ENCODE results near the gene PLXDC1.

DNA sequence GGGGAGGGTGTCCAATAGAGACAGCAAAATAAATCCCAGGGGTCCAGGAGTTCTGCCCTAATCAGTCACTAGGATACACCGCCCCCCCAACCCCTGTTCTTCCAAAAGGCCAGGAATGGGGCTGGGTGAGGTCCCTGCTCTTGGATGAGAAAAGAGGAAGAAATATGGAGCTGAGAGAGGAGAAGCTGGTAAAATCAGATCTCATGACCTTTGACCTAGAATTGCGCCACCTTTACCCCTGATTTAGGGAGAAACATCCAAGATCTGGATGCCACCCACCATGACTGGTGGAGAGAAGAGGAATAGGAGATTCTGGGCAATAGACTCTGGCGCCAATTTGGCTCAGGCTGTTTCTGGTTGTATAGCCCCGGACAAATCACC, 46.7 kb upstream of the PLXDC1 start:
- TF ChIP-seq, protein P1, sequence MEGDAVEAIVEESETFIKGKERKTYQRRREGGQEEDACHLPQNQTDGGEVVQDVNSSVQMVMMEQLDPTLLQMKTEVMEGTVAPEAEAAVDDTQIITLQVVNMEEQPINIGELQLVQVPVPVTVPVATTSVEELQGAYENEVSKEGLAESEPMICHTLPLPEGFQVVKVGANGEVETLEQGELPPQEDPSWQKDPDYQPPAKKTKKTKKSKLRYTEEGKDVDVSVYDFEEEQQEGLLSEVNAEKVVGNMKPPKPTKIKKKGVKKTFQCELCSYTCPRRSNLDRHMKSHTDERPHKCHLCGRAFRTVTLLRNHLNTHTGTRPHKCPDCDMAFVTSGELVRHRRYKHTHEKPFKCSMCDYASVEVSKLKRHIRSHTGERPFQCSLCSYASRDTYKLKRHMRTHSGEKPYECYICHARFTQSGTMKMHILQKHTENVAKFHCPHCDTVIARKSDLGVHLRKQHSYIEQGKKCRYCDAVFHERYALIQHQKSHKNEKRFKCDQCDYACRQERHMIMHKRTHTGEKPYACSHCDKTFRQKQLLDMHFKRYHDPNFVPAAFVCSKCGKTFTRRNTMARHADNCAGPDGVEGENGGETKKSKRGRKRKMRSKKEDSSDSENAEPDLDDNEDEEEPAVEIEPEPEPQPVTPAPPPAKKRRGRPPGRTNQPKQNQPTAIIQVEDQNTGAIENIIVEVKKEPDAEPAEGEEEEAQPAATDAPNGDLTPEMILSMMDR (IDR thresholded peaks at IDR 0.05) = no peak
- no peak for TF ChIP-seq POLR2A (IDR thresholded peaks at IDR 0.05)

Data from adrenal gland (tissue), 5 donors.